GM12865 (cell line): Measurements from ENCODE around the gene SLC9A9.
"Not testable (repeated sequence)": the region's sequence is repeated elsewhere in the genome, so short reads cannot be mapped to it uniquely, and the experiment has no call there.

Experiments
- DNase-seq: peaks from one replicate; pipeline ENCODE4 v3.0.0; 2010; ENCODE audit warnings: low read depth
- H3K4me3 ChIP-seq: 2 replicates; pipeline ENCODE4 v1.5.1; 2011; ENCODE audit warnings: mild to moderate bottlenecking, low read depth, low read length, control low read depth
- TF ChIP-seq, protein P1 (sequence below): IDR thresholded peaks from 2 replicates; pipeline ENCODE4 v1.5.1; 2011; ENCODE audit warnings: low read length, control low read depth, low read depth, inconsistent platforms; ENCODE audit not compliant: insufficient read depth; ENCODE audit errors: missing control alignments

The SLC9A9 gene

DNA sequence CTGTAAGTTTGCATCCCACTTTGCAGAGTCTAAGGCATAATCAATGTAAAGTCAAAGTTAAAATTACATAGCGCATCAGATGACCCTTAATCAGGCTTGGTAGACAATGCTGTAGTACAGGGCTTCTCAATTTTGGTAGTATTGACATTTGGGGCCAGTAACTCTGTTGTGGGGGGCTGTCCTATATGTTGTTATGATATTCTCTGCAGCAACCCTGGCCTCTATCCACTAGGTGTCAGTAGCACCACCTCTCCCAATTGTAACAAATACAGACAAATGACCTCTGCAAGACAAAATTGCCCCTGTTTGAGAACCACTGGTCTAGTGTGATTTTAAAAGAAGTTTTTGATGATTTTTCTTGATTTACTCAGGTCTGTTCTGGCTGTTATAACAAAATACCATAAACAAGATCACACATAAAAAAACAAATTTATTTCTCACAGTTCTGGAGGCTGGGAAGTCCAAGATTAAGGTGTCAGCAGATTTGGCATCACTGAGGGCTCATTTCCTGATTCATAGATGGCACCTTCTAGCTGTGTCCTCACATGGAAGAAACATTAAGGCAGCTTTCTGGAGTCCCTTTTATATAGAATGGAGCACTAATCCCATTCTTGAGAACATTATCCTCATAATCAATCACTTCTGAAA lies 37.6 kb upstream of the SLC9A9 start:
- TF ChIP-seq, protein P1, sequence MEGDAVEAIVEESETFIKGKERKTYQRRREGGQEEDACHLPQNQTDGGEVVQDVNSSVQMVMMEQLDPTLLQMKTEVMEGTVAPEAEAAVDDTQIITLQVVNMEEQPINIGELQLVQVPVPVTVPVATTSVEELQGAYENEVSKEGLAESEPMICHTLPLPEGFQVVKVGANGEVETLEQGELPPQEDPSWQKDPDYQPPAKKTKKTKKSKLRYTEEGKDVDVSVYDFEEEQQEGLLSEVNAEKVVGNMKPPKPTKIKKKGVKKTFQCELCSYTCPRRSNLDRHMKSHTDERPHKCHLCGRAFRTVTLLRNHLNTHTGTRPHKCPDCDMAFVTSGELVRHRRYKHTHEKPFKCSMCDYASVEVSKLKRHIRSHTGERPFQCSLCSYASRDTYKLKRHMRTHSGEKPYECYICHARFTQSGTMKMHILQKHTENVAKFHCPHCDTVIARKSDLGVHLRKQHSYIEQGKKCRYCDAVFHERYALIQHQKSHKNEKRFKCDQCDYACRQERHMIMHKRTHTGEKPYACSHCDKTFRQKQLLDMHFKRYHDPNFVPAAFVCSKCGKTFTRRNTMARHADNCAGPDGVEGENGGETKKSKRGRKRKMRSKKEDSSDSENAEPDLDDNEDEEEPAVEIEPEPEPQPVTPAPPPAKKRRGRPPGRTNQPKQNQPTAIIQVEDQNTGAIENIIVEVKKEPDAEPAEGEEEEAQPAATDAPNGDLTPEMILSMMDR, result peak; percentile 80
- no peak overlapping the region for H3K4me3 ChIP-seq
- peak; percentile 74 for DNase-seq

DNA sequence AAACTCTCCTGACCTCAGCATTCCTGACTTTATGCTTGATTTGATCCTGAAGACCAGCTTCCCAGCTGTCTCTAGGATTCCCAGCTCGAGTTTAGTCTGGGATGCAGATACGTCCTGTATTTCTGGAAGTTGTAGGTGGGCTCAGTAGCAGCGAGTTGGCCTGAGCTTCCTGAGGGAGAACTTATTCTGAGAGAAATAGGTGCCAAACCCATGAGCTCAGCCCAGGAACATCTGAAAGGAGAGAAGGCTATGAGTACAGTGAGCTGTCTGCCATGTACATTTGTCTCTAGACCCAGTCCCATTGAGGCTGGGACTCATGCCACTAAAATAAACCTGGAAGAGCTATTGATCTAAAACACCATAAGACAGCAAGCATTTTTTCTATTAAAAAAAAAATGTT lies 36.6 kb upstream of the SLC9A9 start:
- DNase-seq, result no peak
- H3K4me3 ChIP-seq, result no peak overlapping the region
- TF ChIP-seq, protein P1, result no peak

DNA sequence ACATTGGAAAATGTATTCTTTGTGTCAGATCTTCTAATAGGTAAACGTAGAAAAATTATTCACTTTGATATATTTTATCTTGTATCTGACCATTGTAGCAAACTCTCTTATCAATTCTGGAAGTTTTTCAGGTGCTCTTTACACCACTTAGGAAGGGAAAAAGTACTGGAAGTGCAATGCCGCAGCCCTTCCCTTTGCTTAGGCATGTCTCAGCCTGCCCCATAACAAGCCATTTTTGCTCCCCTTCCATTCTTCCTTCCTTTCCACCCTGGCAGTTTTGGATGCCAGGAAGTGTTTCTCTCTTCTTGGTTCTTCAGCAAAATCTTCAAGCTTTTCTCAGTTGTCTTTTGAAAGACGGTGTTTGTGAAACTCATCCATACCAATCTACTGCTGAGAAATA lies 34.9 kb upstream of the SLC9A9 start:
- TF ChIP-seq, protein P1, result no peak
- H3K4me3 ChIP-seq, result no peak overlapping the region
- DNase-seq, result no peak

DNA sequence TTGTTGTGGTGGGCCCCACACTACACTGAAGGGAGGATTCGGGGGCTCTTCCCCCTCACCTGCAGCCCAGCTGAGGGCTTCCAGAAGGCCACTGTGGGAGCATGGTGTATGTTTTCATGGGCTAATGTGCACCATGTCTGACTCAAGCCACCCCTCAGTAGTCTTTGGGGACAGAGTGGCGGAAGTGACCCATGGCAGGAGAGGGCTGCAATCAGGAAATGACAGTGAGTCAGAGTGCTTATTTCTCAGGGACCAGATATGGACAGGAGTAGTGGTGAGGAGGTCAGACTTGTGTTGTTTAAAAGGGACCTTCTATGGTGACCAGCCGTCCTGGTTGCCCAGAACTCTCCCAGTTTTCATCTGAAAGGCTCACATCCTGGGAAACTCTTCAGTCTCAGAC lies 32.8 kb upstream of the SLC9A9 start:
- TF ChIP-seq, protein P1, result no peak
- DNase-seq, result no peak
- no peak overlapping the region for H3K4me3 ChIP-seq

DNA sequence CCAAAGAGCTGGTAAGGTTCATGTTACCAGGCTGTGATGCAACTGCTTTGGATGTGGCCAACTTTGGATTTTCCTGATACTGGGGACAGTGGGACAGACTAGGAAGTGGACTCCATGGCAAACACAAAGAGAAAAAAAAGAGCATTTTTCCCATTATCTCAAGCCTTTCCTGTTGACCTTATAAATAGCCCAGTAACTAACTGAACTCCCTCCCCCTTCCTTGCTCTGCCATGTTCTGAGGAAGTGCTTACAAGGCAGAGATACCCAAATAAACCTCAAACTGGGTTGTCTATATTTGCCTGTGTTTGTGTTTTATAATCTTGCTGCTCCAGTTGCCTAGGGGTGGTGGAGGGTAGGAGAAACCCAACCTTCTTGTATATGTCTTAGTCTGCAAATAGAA lies 27.3 kb upstream of the SLC9A9 start:
- H3K4me3 ChIP-seq, result no peak overlapping the region
- TF ChIP-seq, protein P1, result no peak
- no peak for DNase-seq

DNA sequence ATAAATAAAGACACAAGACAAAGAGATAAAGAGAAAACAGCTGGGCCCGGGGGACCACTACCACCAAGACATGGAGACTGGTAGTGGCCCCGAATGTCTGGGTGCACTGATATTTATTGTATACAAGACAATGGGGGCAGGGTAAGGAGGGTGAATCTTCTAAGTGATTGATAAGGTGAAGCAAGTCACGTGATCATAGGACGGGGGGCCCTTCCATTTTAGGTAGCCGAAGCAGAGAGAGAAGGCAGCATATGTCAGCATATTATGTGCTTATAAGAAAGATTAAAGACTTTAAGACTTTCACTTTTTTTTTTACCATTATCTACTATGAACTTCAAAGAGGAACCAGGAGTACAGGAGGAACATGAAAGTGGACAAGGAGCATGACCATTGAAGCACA lies 25.3 kb upstream of the SLC9A9 start:
- not testable (repeated sequence) for DNase-seq

DNA sequence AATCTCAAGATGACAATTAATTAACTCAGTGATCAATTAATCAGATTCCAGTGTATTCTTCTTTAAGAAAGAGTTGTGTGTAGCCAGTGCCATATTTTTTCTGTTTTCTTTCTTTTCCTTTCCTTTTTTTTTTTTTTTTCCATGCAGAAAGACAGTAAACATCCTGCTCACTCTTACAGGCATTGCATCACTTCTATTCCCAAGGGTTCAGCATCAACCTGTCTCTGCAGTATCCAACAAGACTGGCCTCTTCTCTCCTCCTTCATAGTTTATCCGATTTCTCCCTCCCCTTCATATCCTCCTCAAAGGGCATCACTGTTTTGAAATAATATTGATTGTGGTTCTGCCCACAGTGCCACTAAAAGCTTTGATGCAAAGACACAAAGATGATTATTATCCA lies 17.0 kb upstream of the SLC9A9 start:
- DNase-seq, result no peak
- TF ChIP-seq, protein P1, result no peak
- no peak overlapping the region for H3K4me3 ChIP-seq

More for the DNA sequence above, 25.3 kb upstream of the SLC9A9 start:
- H3K4me3 ChIP-seq, result not testable (repeated sequence)
